Activated effector memory CD4-positive, alpha-beta T cell treated with Interleukin-2 at 50 U/mL for 16 hours (primary cell): ENCODE data around the gene CCDC175.

Experiments
- DNase-seq: peaks from one replicate; pipeline ENCODE4 v3.0.0-alpha.2; 2020

Gene CCDC175

DNA sequence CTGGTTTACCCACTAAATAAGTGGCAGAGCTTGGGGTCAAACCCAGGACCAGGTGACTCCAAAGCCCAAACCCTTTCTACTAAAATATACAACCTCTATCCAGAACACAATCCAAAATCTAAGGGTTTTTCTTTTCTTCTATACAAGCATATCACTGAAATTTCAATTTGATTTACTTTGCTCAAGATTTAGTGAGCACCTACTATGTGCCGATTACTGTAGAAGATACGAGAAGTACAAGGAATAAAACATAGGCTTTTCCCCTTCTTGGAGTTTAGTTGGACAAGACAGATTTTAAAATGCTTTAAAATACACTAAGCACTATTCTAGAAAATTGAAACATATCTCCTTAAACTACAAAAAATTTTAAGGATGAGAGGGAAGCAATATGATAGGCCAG lies 95.2 kb downstream of the CCDC175 start:
- DNase-seq, result no peak

DNA sequence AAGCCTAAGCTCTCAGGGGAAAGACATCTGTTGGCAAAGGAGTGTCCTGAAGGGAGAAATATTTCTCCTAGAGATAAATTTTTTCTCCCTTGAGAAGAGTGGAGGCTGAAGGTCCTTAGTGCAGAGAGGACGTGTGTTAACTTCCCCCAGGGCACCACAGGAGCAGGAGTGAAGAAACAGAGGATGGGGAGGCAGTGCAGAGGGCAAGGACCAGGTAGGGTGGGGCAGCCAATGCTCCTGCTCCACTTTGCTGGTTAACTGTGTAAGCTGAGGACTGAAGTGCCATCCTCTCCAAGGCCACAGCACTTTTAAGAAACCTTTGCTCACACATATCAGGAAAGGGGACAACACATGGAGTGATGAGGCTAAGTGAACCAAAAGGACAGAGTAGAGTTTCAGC lies 96.4 kb downstream of the CCDC175 start:
- DNase-seq, result no peak

DNA sequence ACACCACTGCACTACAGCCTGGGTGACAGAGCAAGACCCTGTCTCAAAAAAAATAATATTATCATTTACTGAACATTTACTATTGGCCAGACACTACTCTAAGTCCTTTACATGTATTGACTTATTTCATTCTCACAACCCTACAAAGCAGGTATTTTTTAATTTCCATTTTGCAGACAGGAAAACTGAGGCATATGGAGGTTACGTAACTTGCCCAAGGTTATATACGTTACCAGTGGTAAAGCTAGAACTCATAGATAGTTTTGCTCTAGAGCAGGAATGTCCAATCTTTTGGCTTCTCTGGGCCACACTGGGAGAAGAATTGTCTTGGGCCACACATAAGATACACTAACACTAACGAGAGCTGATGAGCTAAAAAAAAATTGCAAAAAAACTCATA lies 98.1 kb downstream of the CCDC175 start:
- no peak for DNase-seq

DNA sequence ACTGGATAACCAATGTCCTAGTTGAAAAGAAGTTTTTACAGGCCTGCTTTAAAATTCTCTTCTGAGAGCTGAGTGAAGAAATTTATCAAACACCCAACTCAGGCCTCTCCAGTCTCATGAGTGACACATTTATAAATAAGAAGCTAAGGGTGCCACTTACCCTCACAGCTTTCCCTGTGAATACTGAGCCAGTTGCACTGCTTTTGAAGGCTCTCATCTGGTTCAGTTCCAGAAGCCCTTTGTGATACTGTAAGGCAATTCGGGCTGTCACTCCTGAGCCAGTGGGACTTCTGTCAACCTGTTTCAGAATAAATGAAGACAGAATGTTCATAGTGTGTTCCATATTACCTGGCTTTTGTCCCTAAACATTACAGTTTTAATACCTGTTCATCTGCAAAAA lies 100.9 kb downstream of the CCDC175 start:
- no peak for DNase-seq

DNA sequence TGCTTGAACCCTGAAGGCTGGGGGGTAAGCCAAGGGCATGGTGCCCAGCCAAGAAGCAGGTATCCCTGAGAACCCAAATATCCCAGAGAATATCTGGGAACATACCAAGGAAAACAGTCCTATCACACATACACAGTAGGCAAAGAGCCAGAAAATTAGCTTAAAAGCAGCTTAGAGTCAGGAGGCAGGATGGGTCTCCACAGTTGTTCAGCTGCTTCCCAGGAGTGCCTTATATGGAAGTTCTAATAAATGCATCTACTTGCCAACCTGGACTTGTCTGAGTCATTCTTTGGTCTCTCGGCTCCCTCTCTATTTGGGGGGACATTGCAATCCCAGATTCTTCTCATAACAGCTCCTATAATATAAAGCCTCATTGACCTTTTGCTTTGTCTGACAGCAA lies 102.4 kb downstream of the CCDC175 start:
- no peak for DNase-seq

DNA sequence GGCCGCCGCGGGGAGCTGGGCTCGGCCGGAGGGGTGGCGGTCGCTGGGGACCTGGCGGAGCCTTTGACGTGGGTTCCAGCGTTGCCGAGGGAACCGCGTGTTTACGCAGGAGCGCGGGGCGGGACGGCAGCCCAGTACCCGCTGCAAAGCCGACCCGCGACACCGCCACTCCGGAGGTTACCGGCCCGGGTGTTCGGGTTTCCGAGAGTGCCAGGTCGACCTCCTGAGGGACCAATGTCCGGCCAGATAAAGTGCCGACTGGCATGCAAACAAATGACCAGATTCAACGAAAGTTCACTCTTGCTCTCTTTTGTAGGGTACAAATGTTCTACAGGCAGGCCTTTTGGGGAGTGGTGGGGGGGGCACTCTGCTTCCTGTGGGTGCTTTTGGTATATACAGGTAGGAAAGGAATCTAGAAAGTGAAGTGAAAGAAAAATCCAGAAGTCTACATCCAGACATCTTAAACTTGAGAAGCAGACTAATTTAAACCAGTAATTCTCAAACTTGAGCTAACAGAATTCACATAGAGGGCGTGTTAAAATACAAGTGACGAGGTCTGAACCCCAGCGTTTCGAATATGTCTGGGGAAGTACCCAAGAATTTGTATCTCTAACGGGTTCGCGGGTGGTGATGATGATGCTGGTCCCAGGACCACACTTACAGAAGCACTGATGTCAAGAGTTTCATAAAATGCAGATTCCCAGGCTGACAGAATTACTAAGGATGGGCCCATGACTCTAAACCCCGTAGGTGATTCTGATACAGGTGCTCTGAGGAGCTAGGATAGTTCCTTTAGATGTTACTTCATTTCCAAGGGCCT lies 111.1 kb downstream of the CCDC175 start, which contains the start of gene GPR135:
GPR135 (minus strand) TSS at position 65 of the 820 bp plus-strand sequence. CDS start 154 bp downstream, outside the sequence.
- DNase-seq, result peak; percentile 19

DNA sequence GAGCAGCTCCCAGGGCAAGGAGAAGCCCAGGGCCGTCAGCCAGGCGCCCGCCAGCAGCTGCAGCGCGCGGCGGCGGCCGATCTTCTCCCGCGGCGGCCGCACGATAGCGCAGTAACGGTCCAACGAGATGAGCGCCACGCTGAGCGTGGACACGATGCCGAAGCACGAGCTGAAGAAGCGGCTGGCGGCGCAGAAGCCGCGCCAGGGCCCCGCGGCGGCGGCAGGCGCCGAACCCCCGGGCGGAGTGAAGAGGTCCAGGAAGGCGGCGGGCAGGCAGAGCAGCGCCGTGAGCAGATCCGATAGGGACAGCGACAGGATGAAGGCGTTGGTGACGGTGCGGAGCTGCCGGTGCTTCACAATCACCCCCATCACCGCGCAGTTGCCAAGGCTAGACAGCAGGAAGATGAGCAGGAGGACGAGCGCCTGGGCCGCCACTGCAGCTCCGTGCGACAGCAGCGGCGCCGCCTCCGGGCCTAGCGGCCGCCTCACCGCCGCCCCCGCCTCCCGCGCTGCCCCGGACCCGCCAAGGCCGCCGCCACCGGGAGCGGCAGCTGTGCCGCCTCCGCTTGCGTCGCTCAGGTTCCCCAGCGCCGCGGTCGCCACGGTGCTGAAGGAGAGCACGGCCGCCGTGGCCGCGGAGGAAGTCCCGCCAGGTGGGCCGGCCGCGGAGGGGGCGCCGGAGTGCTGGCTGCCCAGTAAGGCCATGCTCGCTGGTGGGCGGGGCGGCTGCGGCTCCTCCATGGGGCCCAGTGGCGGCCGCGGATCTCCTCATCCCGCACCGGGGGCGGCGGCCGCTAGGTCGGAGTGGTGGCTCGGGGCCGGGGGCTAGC lies 111.9 kb downstream of the CCDC175 start:
- peak; percentile 31 for DNase-seq

DNA sequence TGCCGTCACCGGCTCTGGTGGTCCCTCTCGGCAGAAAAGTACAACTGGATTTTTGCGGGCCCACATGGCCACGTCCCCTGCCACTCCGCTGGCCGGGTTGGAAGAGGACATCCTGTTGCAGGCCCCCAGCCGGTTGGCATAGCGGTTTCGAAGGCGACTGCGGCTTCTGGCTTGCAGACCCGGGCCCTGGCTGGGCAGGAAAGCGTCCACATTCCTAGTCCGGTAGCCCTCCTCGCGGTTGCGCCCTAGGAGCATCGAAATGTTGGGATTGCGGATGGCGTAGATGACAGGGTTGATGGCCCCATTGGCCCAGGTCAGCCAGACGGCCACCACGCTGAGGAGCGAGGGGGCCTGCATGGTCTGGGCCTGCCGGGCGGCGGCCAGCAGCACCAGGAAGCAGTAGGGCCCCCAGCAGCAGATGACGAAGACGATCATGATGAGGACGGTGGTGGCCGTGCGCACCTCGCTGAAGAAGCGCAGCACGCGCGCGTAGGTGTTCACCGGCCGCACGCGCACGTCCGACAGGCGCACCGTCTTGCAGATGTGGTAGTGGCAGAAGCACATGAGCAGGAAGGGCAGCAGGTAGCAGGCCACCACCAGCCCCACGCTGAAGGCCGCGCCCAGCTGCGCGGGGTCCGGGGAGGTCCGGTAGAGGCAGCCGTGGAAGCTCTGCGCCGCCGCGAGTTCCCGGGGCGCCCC lies 112.7 kb downstream of the CCDC175 start:
- peak; percentile 9 for DNase-seq

DNA sequence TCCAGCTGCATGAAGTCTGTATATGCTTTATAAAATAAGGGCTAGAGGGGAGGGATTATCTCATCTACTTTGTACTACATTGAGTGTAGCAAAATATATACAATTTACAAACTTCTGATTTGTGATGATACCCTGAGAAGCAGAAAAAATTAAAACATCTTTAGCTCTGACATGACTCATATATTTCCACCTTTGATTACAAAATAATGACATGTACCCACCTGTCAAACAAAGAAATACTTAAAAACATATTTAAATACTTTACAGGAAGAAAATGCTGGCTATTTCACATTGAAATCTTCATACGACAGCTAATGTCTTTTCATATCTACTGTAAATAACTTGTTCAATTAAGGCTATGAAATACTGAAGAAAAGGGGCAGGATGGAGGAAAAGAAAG lies 114.7 kb downstream of the CCDC175 start:
- DNase-seq, result no peak

DNA sequence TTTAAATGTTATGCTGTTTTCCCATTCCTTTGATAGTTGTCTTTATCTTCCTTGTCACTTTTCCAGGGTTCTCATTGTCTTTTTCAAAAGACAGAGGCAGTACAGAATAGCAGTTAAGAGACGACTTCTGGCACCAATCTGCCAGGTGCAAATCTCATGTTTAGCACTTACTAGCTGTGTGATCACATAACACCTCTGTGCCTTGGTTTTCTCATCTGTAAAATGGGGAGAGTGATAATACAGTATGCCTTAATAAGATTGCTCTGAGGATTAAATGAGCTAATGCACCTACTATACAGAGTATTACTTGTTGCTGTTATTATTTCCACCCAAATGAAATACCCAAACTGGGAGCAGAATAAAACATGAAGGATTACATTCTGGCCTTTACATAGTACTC lies 116.2 kb downstream of the CCDC175 start:
- no peak for DNase-seq

DNA sequence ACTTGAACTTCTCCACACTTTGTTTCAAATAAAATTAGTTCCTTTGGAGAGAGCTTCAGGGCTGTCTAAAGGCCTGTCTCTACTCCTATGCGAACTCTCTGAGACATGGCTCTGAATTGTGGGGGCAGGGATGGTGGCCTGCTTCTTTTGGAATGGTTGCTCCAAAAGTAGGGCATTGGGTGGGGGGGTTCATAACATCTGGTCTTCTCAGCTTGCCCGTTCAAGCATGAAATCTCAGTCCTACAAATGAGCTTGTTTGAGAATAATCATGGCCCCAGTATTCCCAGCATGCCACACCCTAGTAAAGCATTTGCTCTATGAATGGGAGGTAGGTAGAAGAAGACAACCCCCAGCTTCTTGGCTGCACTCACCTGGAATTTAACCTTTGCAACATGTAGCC lies 118.1 kb downstream of the CCDC175 start:
- no peak for DNase-seq

DNA sequence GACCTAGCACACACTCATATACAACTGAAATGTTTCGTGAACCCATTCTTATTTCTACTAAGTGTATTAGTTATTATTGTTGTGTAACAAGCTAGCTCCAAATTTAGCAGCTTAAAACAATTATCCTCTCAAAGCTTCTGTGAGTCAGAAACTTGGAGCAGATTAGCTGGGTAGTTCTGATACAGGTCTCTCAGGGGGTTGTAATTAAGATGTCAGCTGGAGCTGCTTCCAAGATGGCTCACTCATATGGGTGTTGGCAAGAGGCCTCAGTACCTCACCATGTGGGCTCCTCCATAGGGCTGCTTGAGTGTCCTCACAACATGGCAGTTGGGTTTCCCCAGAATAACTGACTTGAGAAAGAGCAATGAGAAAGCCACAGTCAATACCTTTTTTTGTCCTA lies 121.2 kb downstream of the CCDC175 start:
- no peak for DNase-seq
